ENCODE results near the gene PRDM7.

- TF ChIP-seq CTCF (IDR thresholded peaks at IDR 0.05; ENCODE audit: poor library complexity, severe bottlenecking) (no peak), TAF1 (IDR thresholded peaks at IDR 0.05; ENCODE audit: low read depth) (no peak), POLR2AphosphoS5 (IDR thresholded peaks at IDR 0.05) (no peak)
These were observed 6.7 kb downstream of the PRDM7 start for GRCh38 chr16:90070440-90070839.

All from neural cell (in vitro differentiated cells).